ENCODE measurements around the gene CNTD1. TPM values are rescaled to one million over a fixed set of nuclear protein-coding genes. Genes with fewer than 3 reads are reported as not detected.
"Not testable (repeated sequence)": the region's sequence is repeated elsewhere in the genome, so short reads cannot be mapped to it uniquely, and the experiment has no call there.

CNTD1 gene
- total RNA-seq, 2 experiments from 2014 or later = not detected

DNA sequence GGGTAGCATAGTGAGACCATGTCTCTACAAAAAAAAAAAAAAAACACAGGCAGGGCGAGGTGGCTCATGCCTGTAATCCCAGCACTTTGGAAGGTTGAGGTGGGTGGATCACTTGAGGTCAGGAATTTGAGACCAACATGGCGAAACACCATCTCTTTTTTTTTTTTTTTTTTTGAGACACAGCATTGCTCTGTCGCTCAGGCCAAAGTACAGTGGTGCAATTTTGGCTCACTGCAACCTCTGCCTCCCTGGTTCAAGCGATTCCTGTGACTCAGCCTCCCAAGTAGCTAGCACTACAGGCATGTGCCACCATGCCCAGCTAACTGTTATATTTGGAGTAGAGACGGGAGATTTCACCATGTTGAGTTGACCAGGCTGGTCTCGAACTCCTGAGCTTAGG is 32.5 kb upstream of the CNTD1 start:
- Mint-ChIP-seq H3K27ac (no peak overlapping the region), H3K4me3 (no peak overlapping the region), H3K9me3 (ENCODE audit: low read depth) (no peaks in the 10 kb centered on the region), H3K4me1 (peaks cover 2% of the 10 kb centered on the region), H3K36me3 (ENCODE audit: low read depth) (no peaks in the 10 kb centered on the region), H3K27me3 (peaks cover 34% of the 10 kb centered on the region)
- intact Hi-C loops (cut with DNase I, micrococcal nuclease) = no loop called here
- ATAC-seq (no peak), DNase-seq (no peak)
- POLR2A ChIA-PET = interaction anchor here (0.6 kb wide), 1 partner anchor 162 kb away, joined by 3 read pairs; no protein-coding TSS in a partner anchor
- CTCF ChIA-PET = no interaction called here

DNA sequence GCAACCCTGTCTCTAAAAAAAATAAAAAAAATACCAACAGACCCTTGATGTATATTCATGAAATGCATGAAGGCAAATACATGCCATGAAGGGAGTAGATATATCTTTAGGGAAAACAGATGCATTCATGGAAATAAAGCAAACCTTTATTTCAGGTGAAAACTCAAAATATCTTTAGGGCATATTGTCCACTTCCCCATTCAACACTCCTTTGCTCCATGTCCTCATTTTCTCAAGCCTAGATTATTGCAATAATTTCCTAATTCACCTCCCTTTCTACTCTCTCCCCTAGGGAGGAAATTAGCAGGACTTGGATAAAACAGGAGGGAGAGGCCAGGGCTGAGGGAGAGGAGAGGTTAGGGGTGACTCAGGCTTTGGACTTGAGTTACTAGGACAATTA is 31.1 kb upstream of the CNTD1 start:
- DNase-seq (no peak), ATAC-seq (no peak)
- H3K27ac Mint-ChIP-seq = no peak overlapping the region
- intact Hi-C loops (cut with DNase I, micrococcal nuclease) = no loop called here
- CTCF ChIA-PET = no interaction called here
- POLR2A ChIA-PET = no interaction called here
- H3K27me3 Mint-ChIP-seq = peaks cover 24% of the 10 kb centered on the region
- H3K9me3 Mint-ChIP-seq (ENCODE audit: low read depth) = no peaks in the 10 kb centered on the region
- H3K4me1 Mint-ChIP-seq = peaks cover 7% of the 10 kb centered on the region
- H3K36me3 Mint-ChIP-seq (ENCODE audit: low read depth) = no peaks in the 10 kb centered on the region
- H3K4me3 Mint-ChIP-seq = no peak overlapping the region

DNA sequence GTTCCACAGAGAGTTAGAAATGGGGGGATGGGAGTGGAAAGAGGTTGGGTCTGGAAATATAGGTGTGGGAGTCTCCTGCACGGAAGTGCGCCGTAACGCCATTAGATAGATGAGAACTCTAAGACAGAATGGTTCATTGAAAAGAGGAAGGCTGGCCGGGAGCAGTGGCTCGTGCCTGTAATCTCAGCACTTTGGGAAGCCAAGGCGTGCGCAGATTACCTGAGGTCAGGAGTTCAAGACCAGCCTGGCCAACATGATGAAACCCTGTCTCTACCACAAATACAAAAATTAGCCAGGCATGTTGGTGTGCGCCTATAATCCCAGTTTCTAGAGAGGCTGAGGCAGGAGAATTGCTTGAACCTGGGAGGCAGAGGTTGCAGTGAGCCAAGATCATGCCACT is 30.7 kb upstream of the CNTD1 start:
- POLR2A ChIA-PET; DNase-seq; H3K4me3 Mint-ChIP-seq; ATAC-seq; H3K9me3 Mint-ChIP-seq (ENCODE audit: low read depth); CTCF ChIA-PET; H3K36me3 Mint-ChIP-seq (ENCODE audit: low read depth); intact Hi-C loops (cut with DNase I, micrococcal nuclease); H3K27ac Mint-ChIP-seq: not testable (repeated sequence)
- peaks cover 20% of the 10 kb centered on the region for H3K27me3 Mint-ChIP-seq
- H3K4me1 Mint-ChIP-seq = peaks cover 10% of the 10 kb centered on the region

DNA sequence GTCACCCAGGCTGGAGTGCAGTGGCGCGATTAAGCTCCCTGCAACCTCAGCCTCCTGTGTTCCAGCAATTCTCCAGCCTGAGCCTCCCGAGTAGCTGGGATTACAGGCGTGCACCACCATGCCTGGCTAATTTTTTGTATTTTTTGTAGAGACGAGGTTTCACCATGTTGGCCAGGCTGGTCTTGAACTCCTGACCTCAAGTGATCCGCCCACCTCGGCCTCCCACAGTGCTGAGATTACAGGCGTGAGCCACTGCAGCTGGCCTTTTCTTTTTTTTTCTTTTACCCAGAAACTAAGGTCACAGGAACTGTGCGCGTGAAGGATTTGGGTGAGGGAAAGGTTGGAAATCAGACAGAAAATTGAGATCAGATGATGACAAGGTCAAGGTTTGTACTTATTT is 28.7 kb upstream of the CNTD1 start:
- intact Hi-C loops (cut with DNase I, micrococcal nuclease) = loop anchor here in 1 of 2 experiments (5.0 kb wide), 1 partner anchor 52 kb away; the partner anchor contains the start of gene BECN1
- not testable (repeated sequence) for DNase-seq; H3K36me3 Mint-ChIP-seq (ENCODE audit: low read depth); ATAC-seq; H3K9me3 Mint-ChIP-seq (ENCODE audit: low read depth); H3K27ac Mint-ChIP-seq; H3K4me3 Mint-ChIP-seq
- H3K4me1 Mint-ChIP-seq = peaks cover 22% of the 10 kb centered on the region
- ChIA-PET CTCF (interaction anchor here (0.6 kb wide), 2 partner anchors 31 to 190 kb away, joined by 3 read pairs; no protein-coding TSS in a partner anchor), POLR2A (interaction anchor here (0.6 kb wide), 1 partner anchor 832 kb away, joined by 3 read pairs; no protein-coding TSS in a partner anchor)
- H3K27me3 Mint-ChIP-seq = peaks cover 11% of the 10 kb centered on the region

DNA sequence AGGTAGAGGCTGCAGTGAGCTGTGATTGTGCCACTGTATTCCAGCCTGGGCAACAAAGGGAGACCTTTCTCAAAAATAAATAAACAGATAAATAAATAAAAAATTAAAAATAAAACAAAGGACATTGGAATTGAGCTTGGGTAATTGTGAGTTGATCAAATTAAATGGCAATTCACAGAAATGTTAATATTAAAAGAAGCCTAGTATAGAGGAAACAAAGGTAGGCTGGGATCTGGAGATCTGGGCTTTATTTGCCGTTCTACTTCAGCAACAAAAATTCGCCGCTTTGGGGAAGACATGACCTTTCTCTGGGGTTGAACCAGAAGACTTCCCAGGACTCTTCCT is 25.7 kb upstream of the CNTD1 start:
- Mint-ChIP-seq H3K27ac (peak overlapping the region; percentile 95), H3K4me1 (peaks cover 22% of the 10 kb centered on the region), H3K36me3 (ENCODE audit: low read depth) (peaks cover 24% of the 10 kb centered on the region), H3K9me3 (ENCODE audit: low read depth) (no peaks in the 10 kb centered on the region), H3K27me3 (peaks cover 3% of the 10 kb centered on the region), H3K4me3 (peak overlapping the region; percentile 96)
- POLR2A ChIA-PET = interaction anchor here (1.6 kb wide), 1 partner anchor 13 kb away, joined by 5 read pairs; no protein-coding TSS in a partner anchor
- intact Hi-C loops (cut with DNase I, micrococcal nuclease) = loop anchor here (1.0 to 5.0 kb wide), 8 partner anchors 13 to 195 kb away; partner anchors contain the start of genes BECN1 (in 2 of the 2), CNTD1 (in 1 of the 2), COA3 (in 1 of the 2) and EZH1 (in 1 of the 2)
- DNase-seq (no peak), ATAC-seq (peak; percentile 30)
- CTCF ChIA-PET = interaction anchor here (0.6 to 3.1 kb wide), 6 partner anchors 9 to 586 kb away, joined by 3 to 23 read pairs (median 3); partner anchors contain the start of gene PSMC3IP

DNA sequence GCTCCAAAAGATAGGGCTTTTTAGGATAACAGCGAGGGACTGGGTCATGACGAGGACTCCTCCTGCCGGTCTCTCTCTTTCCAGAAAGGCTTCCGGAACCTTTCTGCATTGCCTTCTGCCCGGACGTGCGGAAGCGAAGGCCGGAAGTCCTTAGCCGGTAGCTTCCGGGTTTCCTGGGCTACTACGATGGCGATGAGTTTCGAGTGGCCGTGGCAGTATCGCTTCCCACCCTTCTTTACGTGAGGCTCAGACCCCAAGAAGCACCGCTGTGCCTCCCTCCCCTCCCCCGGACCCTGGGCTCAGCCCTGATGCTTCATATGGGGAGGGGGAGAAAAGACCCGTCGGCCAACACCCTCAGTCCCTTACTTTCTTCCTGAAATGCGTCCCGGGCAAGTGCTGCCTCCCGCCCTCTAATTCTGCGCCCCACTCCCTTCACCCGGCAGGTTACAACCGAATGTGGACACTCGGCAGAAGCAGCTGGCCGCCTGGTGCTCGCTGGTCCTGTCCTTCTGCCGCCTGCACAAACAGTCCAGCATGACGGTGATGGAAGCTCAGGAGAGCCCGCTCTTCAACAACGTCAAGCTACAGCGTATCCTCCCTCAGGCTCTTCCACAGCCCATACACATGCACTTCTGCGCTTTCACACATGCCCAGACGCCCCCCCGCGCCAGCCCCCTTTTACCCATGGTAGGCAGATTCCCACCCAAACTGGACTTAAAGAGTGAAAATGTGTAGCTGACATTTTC is 25.2 kb upstream of the CNTD1 start, which contains the start of gene VPS25:
Gene VPS25, plus strand, starts transcription at position 160 of the 746 bp plus-strand sequence. Its CDS starts 27 bp downstream, at position 187.
- CTCF ChIA-PET = interaction anchor here (0.6 to 3.1 kb wide), 10 partner anchors 8 to 586 kb away, joined by 3 to 23 read pairs (median 4); partner anchors contain the start of genes BECN1, COA3 and PSMC3IP
- H3K27me3 Mint-ChIP-seq = no peaks in the 10 kb centered on the region
- intact Hi-C loops (cut with DNase I, micrococcal nuclease) = loop anchor here (1.0 to 5.0 kb wide), 7 partner anchors 25 to 195 kb away; partner anchors contain the start of genes BECN1 (in 2 of the 2), CNTD1 (in 1 of the 2), COA3 (in 1 of the 2) and EZH1 (in 1 of the 2)

DNA sequence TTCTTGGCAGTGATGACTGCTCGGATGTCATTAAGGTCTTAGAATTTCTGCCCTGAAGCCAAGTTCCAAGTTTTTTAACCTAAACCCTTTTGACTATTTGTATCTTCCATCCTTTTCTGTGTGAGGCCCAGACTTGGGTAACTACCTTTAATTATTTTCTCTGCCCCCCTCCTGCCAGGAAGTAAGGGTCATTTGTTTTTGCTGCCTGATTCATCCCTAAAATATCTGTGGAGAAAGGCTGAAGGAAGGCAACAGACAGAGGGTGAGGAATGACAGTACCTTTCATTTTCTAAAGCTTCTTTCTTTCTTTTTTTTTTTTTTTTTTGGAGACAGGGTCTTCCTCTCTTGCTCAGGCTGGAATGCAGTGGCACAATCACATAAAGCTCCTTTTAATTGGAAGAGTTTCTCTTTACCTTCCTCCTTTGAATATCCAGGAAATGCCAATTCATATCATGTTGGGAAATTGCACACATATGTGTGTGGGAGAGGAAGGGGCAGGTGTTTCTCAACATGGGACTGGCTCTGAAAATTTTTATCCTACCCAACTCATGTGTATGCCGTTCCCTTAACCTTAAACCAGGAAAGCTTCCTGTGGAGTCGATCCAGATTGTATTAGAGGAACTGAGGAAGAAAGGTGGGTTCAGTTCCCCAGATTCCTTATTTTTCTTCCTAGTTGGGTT is 24.5 kb upstream of the CNTD1 start:
- H3K27ac Mint-ChIP-seq = peak overlapping the region; percentile 95
- no peaks in the 10 kb centered on the region for H3K9me3 Mint-ChIP-seq (ENCODE audit: low read depth)
- peaks cover 28% of the 10 kb centered on the region for H3K36me3 Mint-ChIP-seq (ENCODE audit: low read depth)
- H3K4me3 Mint-ChIP-seq = peak overlapping the region; percentile 96
- ATAC-seq (no peak), DNase-seq (no peak)
- POLR2A ChIA-PET = interaction anchor here (0.7 to 0.8 kb wide), 2 partner anchors 8 to 13 kb away, joined by 3 read pairs; no protein-coding TSS in a partner anchor
- CTCF ChIA-PET = interaction anchor here (0.6 to 3.1 kb wide), 7 partner anchors 9 to 196 kb away, joined by 3 to 23 read pairs (median 4); partner anchors contain the start of genes BECN1, COA3 and PSMC3IP
- H3K27me3 Mint-ChIP-seq = no peaks in the 10 kb centered on the region
- intact Hi-C loops (cut with DNase I, micrococcal nuclease) = loop anchor here in 1 of 2 experiments (5.0 kb wide), 1 partner anchor 48 kb away; the partner anchor contains the start of gene BECN1
- H3K4me1 Mint-ChIP-seq = peaks cover 22% of the 10 kb centered on the region

More for the DNA sequence above, 25.2 kb upstream of the CNTD1 start, which contains the start of gene VPS25:
- peak within 1 kb of the TSS; percentile 96 for H3K4me3 Mint-ChIP-seq
- H3K27ac Mint-ChIP-seq = peak within 1 kb of the TSS; percentile 95
- POLR2A ChIA-PET = interaction anchor here (0.6 to 1.6 kb wide), 3 partner anchors 8 to 247 kb away, joined by 3 to 5 read pairs (median 4); no protein-coding TSS in a partner anchor
- peak; percentile 81 for DNase-seq
- peak; percentile 97 for ATAC-seq
- H3K9me3 Mint-ChIP-seq (ENCODE audit: low read depth) = no peaks in the 10 kb centered on the region
- peaks cover 22% of the 10 kb centered on the region for H3K4me1 Mint-ChIP-seq
- H3K36me3 Mint-ChIP-seq (ENCODE audit: low read depth) = peaks cover 25% of the 10 kb centered on the region

DNA sequence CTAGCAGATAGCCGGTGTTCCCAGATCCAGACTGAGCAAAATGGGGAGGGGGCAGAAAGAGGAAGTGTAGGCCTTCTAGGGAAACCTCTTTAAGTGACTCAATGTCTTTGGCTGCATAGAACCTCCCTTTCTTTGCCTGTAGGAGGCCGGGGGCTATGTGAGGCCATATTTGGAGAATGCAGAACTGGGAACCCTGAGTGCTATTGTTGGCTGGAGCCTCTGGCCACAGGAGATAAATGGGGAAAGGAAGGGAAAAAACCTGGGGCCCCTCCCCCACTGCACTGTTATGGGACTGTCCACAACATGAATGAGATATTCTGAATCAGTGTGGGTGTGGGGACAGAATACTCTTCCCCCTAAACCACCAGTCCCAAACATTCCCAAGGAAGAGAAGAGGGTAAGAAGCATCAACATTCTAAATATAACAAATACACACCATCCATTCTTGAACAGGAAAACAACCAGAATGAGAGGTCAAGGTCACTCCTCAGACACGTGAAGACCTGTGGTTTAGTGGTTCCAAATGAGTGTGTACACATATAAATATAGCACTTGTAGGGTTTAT is 23.0 kb upstream of the CNTD1 start:
- intact Hi-C loops (cut with DNase I, micrococcal nuclease) = no loop called here
- CTCF ChIA-PET = no interaction called here
- Mint-ChIP-seq H3K27ac (no peak overlapping the region), H3K36me3 (ENCODE audit: low read depth) (peaks cover 36% of the 10 kb centered on the region), H3K4me1 (peaks cover 25% of the 10 kb centered on the region), H3K27me3 (no peaks in the 10 kb centered on the region), H3K4me3 (no peak overlapping the region), H3K9me3 (ENCODE audit: low read depth) (no peaks in the 10 kb centered on the region)
- ATAC-seq (no peak), DNase-seq (no peak)
- POLR2A ChIA-PET = no interaction called here

DNA sequence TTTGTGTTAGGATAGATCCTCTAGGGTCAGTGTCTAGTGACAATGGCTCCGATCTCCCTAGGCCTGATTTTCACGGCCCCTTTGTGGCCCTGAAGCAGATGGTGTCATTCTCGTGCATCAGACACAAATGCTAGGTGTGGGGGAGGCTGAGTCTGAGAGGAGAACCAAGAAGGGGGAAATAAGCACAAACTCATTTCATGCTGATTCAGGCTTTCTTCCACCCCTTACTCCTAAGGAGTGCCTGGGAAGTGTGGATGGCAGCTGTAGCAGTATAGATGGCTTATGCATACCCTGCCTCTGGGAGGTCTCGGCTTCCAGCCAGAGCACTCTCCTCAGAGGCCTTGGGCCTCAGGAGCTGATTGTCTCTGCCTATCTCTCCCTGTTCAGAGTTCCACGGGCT is 20.1 kb upstream of the CNTD1 start:
- CTCF ChIA-PET = interaction anchor here (1.1 kb wide), 1 partner anchor 191 kb away, joined by 3 read pairs; no protein-coding TSS in a partner anchor
- POLR2A ChIA-PET = no interaction called here
- no peak overlapping the region for H3K4me3 Mint-ChIP-seq
- peaks cover 18% of the 10 kb centered on the region for H3K27me3 Mint-ChIP-seq
- peaks cover 36% of the 10 kb centered on the region for H3K36me3 Mint-ChIP-seq (ENCODE audit: low read depth)
- no peak for ATAC-seq
- H3K4me1 Mint-ChIP-seq = peaks cover 18% of the 10 kb centered on the region
- no peaks in the 10 kb centered on the region for H3K9me3 Mint-ChIP-seq (ENCODE audit: low read depth)
- DNase-seq = no peak
- intact Hi-C loops (cut with DNase I, micrococcal nuclease) = no loop called here
- H3K27ac Mint-ChIP-seq = no peak overlapping the region

DNA sequence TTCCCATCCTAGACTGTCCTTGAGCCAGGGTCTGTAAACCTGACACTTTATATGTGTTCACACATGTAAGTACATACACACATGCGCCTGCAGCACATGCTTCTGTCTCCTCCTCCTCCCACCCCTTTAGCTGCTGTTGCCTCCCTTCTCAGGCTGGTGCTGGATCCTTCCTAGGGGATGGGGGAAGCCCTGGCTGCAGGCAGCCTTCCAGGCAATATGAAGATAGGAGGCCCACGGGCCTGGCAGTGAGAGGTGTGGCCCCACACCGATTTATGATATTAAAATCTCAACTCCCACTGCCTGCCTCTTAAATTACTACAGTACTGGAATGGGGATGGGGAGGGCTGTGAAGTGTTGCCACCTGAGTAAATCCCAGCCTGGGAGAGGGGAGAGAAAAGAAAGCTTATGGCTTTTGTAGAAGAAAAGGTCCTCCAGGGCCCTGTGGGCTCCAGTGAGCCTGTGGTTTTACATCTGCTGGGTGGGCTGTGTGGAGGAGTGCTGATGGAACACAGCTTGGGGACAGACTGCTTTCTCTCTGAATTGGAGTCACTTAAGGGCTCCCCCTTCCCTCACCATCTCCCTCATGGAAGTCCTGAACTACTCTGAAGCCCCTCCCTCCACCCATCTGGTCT is 19.2 kb upstream of the CNTD1 start:
- peaks cover 26% of the 10 kb centered on the region for H3K27me3 Mint-ChIP-seq
- DNase-seq = no peak
- H3K4me1 Mint-ChIP-seq = peaks cover 15% of the 10 kb centered on the region
- ChIA-PET CTCF (no interaction called here), POLR2A (no interaction called here)
- no peak for ATAC-seq
- intact Hi-C loops (cut with DNase I, micrococcal nuclease) = no loop called here
- H3K27ac Mint-ChIP-seq = no peak overlapping the region
- H3K4me3 Mint-ChIP-seq = no peak overlapping the region
- no peaks in the 10 kb centered on the region for H3K9me3 Mint-ChIP-seq (ENCODE audit: low read depth)
- H3K36me3 Mint-ChIP-seq (ENCODE audit: low read depth) = peaks cover 28% of the 10 kb centered on the region

Data from activated CD4-positive, alpha-beta T cell treated with anti-CD3 and anti-CD28 coated beads for 36 hours (primary cell).